Measurements from ENCODE around the gene CDH22. TPM values are rescaled to one million over a fixed set of nuclear protein-coding genes. Genes with fewer than 3 reads are reported as not detected.

Gene CDH22
- total and polyA plus RNA-seq, 10 of the 15 experiments (the other 5 are each of a cell fraction or from before 2014, with no cell fraction given) = not detected

- intact Hi-C loops (cut with micrococcal nuclease; ENCODE audit: unreplicated experiment) = no loop called here
- ATAC-seq (no peak), DNase-seq (ENCODE audit: low read depth, low spot score) (no peak), FAIRE-seq (no peak)
- TF ChIP-seq ESRRA (IDR thresholded peaks at IDR 0.05; ENCODE audit: low read length) (no peak), YY1 (IDR thresholded peaks at IDR 0.05; ENCODE audit: low read depth, low read length) (no peak), SMAD1 (IDR thresholded peaks at IDR 0.05; ENCODE audit: low read depth, partially characterized antibody) (no peak), FOXM1 (IDR thresholded peaks at IDR 0.05; ENCODE audit: low read depth, low read length) (no peak), RAD51 (IDR thresholded peaks at IDR 0.05) (no peak), EGR1 (IDR thresholded peaks at IDR 0.05; ENCODE audit: borderline replicate concordance in 1 of 2, low read depth in 2 of 2, low read length in 2 of 2) (no peak), CEBPB (IDR thresholded peaks at IDR 0.05; ENCODE audit: borderline replicate concordance in 1 of 2, low read depth in 2 of 2, low read length in 2 of 2) (no peak), JUNB (IDR thresholded peaks at IDR 0.05) (no peak), KDM1A (IDR thresholded peaks at IDR 0.05; ENCODE audit: borderline replicate concordance) (no peak), NR2C1 (IDR thresholded peaks at IDR 0.05) (no peak), ETV6 (conservative IDR thresholded peaks at IDR 0.05 in 1 of 2, IDR thresholded peaks at IDR 0.05 in 1 of 2; ENCODE audit: borderline replicate concordance in 1 of 2, low read depth in 1 of 2) (no peak), SPI1 (IDR thresholded peaks at IDR 0.05; ENCODE audit: borderline replicate concordance, insufficient read depth, low read depth, low read length) (no peak), GATAD2B (conservative IDR thresholded peaks at IDR 0.05; ENCODE audit: low read depth) (no peak)
- TF ChIP-seq, protein P1, sequence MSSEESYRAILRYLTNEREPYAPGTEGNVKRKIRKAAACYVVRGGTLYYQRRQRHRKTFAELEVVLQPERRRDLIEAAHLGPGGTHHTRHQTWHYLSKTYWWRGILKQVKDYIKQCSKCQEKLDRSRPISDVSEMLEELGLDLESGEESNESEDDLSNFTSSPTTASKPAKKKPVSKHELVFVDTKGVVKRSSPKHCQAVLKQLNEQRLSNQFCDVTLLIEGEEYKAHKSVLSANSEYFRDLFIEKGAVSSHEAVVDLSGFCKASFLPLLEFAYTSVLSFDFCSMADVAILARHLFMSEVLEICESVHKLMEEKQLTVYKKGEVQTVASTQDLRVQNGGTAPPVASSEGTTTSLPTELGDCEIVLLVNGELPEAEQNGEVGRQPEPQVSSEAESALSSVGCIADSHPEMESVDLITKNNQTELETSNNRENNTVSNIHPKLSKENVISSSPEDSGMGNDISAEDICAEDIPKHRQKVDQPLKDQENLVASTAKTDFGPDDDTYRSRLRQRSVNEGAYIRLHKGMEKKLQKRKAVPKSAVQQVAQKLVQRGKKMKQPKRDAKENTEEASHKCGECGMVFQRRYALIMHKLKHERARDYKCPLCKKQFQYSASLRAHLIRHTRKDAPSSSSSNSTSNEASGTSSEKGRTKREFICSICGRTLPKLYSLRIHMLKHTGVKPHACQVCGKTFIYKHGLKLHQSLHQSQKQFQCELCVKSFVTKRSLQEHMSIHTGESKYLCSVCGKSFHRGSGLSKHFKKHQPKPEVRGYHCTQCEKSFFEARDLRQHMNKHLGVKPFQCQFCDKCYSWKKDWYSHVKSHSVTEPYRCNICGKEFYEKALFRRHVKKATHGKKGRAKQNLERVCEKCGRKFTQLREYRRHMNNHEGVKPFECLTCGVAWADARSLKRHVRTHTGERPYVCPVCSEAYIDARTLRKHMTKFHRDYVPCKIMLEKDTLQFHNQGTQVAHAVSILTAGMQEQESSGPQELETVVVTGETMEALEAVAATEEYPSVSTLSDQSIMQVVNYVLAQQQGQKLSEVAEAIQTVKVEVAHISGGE (CRISPR knock-in tag; IDR thresholded peaks at IDR 0.05) = no peak
- TF ChIP-seq, protein P2, sequence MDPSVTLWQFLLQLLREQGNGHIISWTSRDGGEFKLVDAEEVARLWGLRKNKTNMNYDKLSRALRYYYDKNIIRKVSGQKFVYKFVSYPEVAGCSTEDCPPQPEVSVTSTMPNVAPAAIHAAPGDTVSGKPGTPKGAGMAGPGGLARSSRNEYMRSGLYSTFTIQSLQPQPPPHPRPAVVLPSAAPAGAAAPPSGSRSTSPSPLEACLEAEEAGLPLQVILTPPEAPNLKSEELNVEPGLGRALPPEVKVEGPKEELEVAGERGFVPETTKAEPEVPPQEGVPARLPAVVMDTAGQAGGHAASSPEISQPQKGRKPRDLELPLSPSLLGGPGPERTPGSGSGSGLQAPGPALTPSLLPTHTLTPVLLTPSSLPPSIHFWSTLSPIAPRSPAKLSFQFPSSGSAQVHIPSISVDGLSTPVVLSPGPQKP (IDR thresholded peaks at IDR 0.05; ENCODE audit: low read depth, low read length) = no peak
- TF ChIP-seq, protein P3, sequence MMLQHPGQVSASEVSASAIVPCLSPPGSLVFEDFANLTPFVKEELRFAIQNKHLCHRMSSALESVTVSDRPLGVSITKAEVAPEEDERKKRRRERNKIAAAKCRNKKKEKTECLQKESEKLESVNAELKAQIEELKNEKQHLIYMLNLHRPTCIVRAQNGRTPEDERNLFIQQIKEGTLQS (IDR thresholded peaks at IDR 0.05; ENCODE audit: borderline replicate concordance, extremely low read depth, low read depth, low read length) = no peak
- ChIA-PET CTCF (interaction anchor here (1.0 to 1.2 kb wide), 2 partner anchors 47 to 136 kb away, joined by 3 to 4 read pairs; no protein-coding TSS in a partner anchor), POLR2A (no interaction called here), SMC1A (ENCODE audit: uncharacterized antibody, unreplicated experiment) (no interaction called here), RAD21 (ENCODE audit: unreplicated experiment) (no interaction called here)
- Histone ChIP-seq H3K4me3 (no peak overlapping the region), H3K27me3 (replicated peaks in 1 of 2; ENCODE audit: control insufficient read depth in 2 of 2, insufficient read depth in 2 of 2, low read length in 1 of 2) (peaks cover 0 to 7% of the 10 kb centered on the region in 2 experiments; a peak in 3 of 4 replicates), H3K9me3 (replicated peaks; ENCODE audit: control insufficient read depth, insufficient read depth, low read length) (no peaks in the 10 kb centered on the region), H3K79me2 (ENCODE audit: control insufficient read depth, insufficient read depth, low read length) (no peaks in the 10 kb centered on the region), H2AFZ (ENCODE audit: control insufficient read depth, low read depth, low read length) (no peak overlapping the region), H3K4me1 (ENCODE audit: control insufficient read depth, insufficient read depth, low read length) (no peaks in the 10 kb centered on the region), H3K9ac (ENCODE audit: control insufficient read depth, insufficient read depth, low read length) (no peak overlapping the region), H3K4me2 (ENCODE audit: control insufficient read depth, insufficient read depth) (no peak overlapping the region), H3K27ac (ENCODE audit: control insufficient read depth, insufficient read depth) (no peak overlapping the region), H3K36me3 (ENCODE audit: control insufficient read depth in 2 of 2, insufficient read depth in 2 of 2, low read length in 1 of 2) (no peaks in the 10 kb centered on the region), H4K20me1 (ENCODE audit: control insufficient read depth, insufficient read depth) (no peaks in the 10 kb centered on the region)
- WGBS (ENCODE audit: insufficient coverage, insufficient replicate concordance, low lambda C conversion rate, missing lambda C conversion rate) = 12% methylated on average over 5 of the region's 5 CpGs
- BruUV-seq (replicated peaks) = no TSS peak
- in situ Hi-C loops (cut with MboI) = no loop called here
Measured at GRCh38 chr20:46302106-46302505, 6.2 kb downstream of the CDH22 start.

Measured in GM12878 (cell line).